ENCODE results near the gene MCTP2. TPM values are rescaled to one million over a fixed set of nuclear protein-coding genes. Genes with fewer than 3 reads are reported as not detected.

The MCTP2 gene
- total and polyA plus RNA-seq, 7 donors: 1.5 to 12.2 (median 4.4) TPM

GRCh38 chr15:94263341-94264273 is 32.2 kb downstream of the MCTP2 start:
- H3K9me3 ChIP-seq: no peaks in the 10 kb centered on the region
- no peak overlapping the region for H3K27ac ChIP-seq
- no peaks in the 10 kb centered on the region for H3K36me3 ChIP-seq
- WGBS, 2 donors: 62 to 78% methylated on average over 7 of the region's 7 CpGs
- DNase-seq: no peak
- no peaks in the 10 kb centered on the region for H3K4me1 ChIP-seq
- intact Hi-C loops (cut with DNase I): no loop called here
- no peak for TF ChIP-seq EP300 (IDR thresholded peaks at IDR 0.05)
- TF ChIP-seq, protein P1, sequence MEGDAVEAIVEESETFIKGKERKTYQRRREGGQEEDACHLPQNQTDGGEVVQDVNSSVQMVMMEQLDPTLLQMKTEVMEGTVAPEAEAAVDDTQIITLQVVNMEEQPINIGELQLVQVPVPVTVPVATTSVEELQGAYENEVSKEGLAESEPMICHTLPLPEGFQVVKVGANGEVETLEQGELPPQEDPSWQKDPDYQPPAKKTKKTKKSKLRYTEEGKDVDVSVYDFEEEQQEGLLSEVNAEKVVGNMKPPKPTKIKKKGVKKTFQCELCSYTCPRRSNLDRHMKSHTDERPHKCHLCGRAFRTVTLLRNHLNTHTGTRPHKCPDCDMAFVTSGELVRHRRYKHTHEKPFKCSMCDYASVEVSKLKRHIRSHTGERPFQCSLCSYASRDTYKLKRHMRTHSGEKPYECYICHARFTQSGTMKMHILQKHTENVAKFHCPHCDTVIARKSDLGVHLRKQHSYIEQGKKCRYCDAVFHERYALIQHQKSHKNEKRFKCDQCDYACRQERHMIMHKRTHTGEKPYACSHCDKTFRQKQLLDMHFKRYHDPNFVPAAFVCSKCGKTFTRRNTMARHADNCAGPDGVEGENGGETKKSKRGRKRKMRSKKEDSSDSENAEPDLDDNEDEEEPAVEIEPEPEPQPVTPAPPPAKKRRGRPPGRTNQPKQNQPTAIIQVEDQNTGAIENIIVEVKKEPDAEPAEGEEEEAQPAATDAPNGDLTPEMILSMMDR (IDR thresholded peaks at IDR 0.05): no peak
- no peak for TF ChIP-seq POLR2AphosphoS5 (IDR thresholded peaks at IDR 0.05)
- no peak for TF ChIP-seq POLR2A (IDR thresholded peaks at IDR 0.05)
- H3K27me3 ChIP-seq: no peaks in the 10 kb centered on the region
- H3K4me3 ChIP-seq: no peak overlapping the region

- Histone ChIP-seq H3K27ac (no peak overlapping the region), H3K4me1 (no peaks in the 10 kb centered on the region), H3K9me3 (no peaks in the 10 kb centered on the region), H3K27me3 (no peaks in the 10 kb centered on the region), H3K4me3 (no peak overlapping the region), H3K36me3 (no peaks in the 10 kb centered on the region)
- DNase-seq: no peak
- 79 to 89% methylated on average over 4 of the region's 4 CpGs for WGBS, 2 donors
- intact Hi-C loops (cut with DNase I): no loop called here
- TF ChIP-seq POLR2AphosphoS5 (IDR thresholded peaks at IDR 0.05) (no peak), POLR2A (IDR thresholded peaks at IDR 0.05) (no peak), EP300 (IDR thresholded peaks at IDR 0.05) (no peak)
- TF ChIP-seq, protein P1 (IDR thresholded peaks at IDR 0.05): no peak
Observed at GRCh38 chr15:94265009-94265408, 33.6 kb downstream of the MCTP2 start.

DNA sequence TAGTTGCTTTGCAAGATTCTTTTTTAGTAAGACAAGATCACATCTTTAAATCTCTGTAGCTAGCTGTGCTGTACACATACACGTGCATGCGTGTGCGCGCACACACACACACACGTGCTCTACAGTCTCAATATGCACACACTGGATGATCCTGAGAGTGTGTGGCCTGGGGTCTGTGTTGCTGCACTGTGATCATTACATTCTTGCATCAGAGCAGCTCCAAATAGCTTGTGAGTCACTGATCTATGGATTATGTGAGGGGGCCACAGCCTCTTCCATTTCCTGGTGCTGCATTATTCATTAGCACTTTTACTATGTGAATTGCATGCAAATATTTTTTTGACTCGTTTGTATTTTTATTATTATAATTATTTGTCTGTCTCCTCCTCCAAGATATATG is 34.6 kb downstream of the MCTP2 start:
- no peak for DNase-seq
- 63 to 74% methylated on average over 6 of the region's 6 CpGs for WGBS, 2 donors
- no peaks in the 10 kb centered on the region for H3K36me3 ChIP-seq
- no peak overlapping the region for H3K27ac ChIP-seq
- TF ChIP-seq POLR2A (IDR thresholded peaks at IDR 0.05) (no peak), POLR2AphosphoS5 (IDR thresholded peaks at IDR 0.05) (no peak), EP300 (IDR thresholded peaks at IDR 0.05) (no peak)
- TF ChIP-seq, protein P1 (IDR thresholded peaks at IDR 0.05): no peak
- intact Hi-C loops (cut with DNase I): no loop called here
- H3K27me3 ChIP-seq: no peaks in the 10 kb centered on the region
- no peaks in the 10 kb centered on the region for H3K4me1 ChIP-seq
- H3K4me3 ChIP-seq: no peak overlapping the region
- H3K9me3 ChIP-seq: no peaks in the 10 kb centered on the region

- TF ChIP-seq POLR2AphosphoS5 (IDR thresholded peaks at IDR 0.05) (no peak), EP300 (IDR thresholded peaks at IDR 0.05) (no peak), POLR2A (IDR thresholded peaks at IDR 0.05) (no peak)
- TF ChIP-seq, protein P1 (IDR thresholded peaks at IDR 0.05): no peak
- intact Hi-C loops (cut with DNase I): no loop called here
- H3K36me3 ChIP-seq: no peaks in the 10 kb centered on the region
- 24 to 64% methylated on average over 3 of the region's 3 CpGs for WGBS, 2 donors
- DNase-seq: no peak
- no peaks in the 10 kb centered on the region for H3K4me1 ChIP-seq
- no peak overlapping the region for H3K4me3 ChIP-seq
- H3K27me3 ChIP-seq: no peaks in the 10 kb centered on the region
- no peak overlapping the region for H3K27ac ChIP-seq
- no peaks in the 10 kb centered on the region for H3K9me3 ChIP-seq
Observed at GRCh38 chr15:94266789-94267188, 35.4 kb downstream of the MCTP2 start.
